Measurements from ENCODE around the gene SMAGP. TPM values are rescaled to one million over a fixed set of nuclear protein-coding genes. Genes with fewer than 3 reads are reported as not detected.
"Not testable (repeated sequence)": the region's sequence is repeated elsewhere in the genome, so short reads cannot be mapped to it uniquely, and the experiment has no call there.

SMAGP gene
- total RNA-seq, 1 experiment from 2014 or later = 12.4 TPM

GRCh38 chr12:51318846-51319599 lies 48.8 kb upstream of the SMAGP start:
- TF ChIP-seq CTCF (conservative IDR thresholded peaks at IDR 0.05) = no peak
- H4K20me1 ChIP-seq (ENCODE audit: control insufficient read depth, insufficient read depth, insufficient read length) = no peaks in the 10 kb centered on the region
- H4K8ac ChIP-seq (replicated peaks; ENCODE audit: insufficient read length, low read depth, low read length) = no peak overlapping the region
- no peak overlapping the region for H4K91ac ChIP-seq (ENCODE audit: insufficient read length, low read depth, low read length)
- peak overlapping the region; percentile 7 for H3K18ac ChIP-seq (ENCODE audit: insufficient read length, low read depth, low read length)
- H3K9me3 Mint-ChIP-seq = no peaks in the 10 kb centered on the region
- H2AFZ ChIP-seq (ENCODE audit: low read length) = peak overlapping the region; percentile 57
- no peak overlapping the region for H3K23ac ChIP-seq (ENCODE audit: insufficient read length, low read depth, low read length)
- H2BK20ac ChIP-seq (ENCODE audit: low read depth, low read length, poor library complexity, severe bottlenecking) = no peak overlapping the region
- no peak overlapping the region for H2BK15ac ChIP-seq (ENCODE audit: low read depth, low read length)
- H3T11ph ChIP-seq (ENCODE audit: low read length) = no peak overlapping the region
- no peak overlapping the region for H3K56ac ChIP-seq (ENCODE audit: insufficient read length, low read depth, low read length)
- peaks cover 39 to 53% of the 10 kb centered on the region in 2 experiments for H3K4me1 Mint-ChIP-seq
- no peak overlapping the region for H2BK12ac ChIP-seq (ENCODE audit: insufficient read length, low read depth, low read length)
- H3K4me3 Mint-ChIP-seq = no peak overlapping the region
- peaks cover 11% of the 10 kb centered on the region; the same call in 1 of the 2 replicates for H3K4me1 ChIP-seq (ENCODE audit: insufficient read depth, low read length)
- H3K27ac ChIP-seq (ENCODE audit: insufficient read length, low read depth, low read length) = no peak overlapping the region
- no peak overlapping the region for H2BK5ac ChIP-seq (ENCODE audit: insufficient read length, low read length)
- H3K14ac ChIP-seq (ENCODE audit: insufficient read depth, low read length) = no peak overlapping the region
- no peak for DNase-seq
- no CpG with 5 or more reads among the region's 3 CpGs for WGBS (ENCODE audit: extremely low coverage, insufficient read length, low lambda C conversion rate)
- no peaks in the 10 kb centered on the region for H3K79me1 ChIP-seq (ENCODE audit: insufficient read depth, low read depth, low read length, poor library complexity, severe bottlenecking)
- no peaks in the 10 kb centered on the region for H3K79me2 ChIP-seq (ENCODE audit: insufficient read depth, low read length)
- H3K4me2 ChIP-seq (ENCODE audit: insufficient read depth, insufficient read length, low read length) = no peak overlapping the region
- H3K36me3 Mint-ChIP-seq (ENCODE audit: insufficient read depth in 1 of 3, low read depth in 3 of 3) = peaks cover 0 to 4% (median 0%) of the 10 kb centered on the region in 3 experiments; a peak in 2 of 7 replicates
- no peak overlapping the region for H3K9ac ChIP-seq (ENCODE audit: extremely low read depth, insufficient read length, low read length)
- no peak overlapping the region for H3K4ac ChIP-seq (ENCODE audit: low read depth, low read length)
- H4K5ac ChIP-seq (ENCODE audit: insufficient read length, low read depth, low read length) = no peak overlapping the region
- no peaks in the 10 kb centered on the region for H3K27me3 ChIP-seq (ENCODE audit: insufficient read depth, low read length)
- H3K27me3 Mint-ChIP-seq (ENCODE audit: low read depth) = no peaks in the 10 kb centered on the region
- peak overlapping the region in 2 of 3 experiments; percentile 19 to 97; a peak in 4 of 7 replicates for H3K27ac Mint-ChIP-seq
- no peak overlapping the region for H2AK5ac ChIP-seq (ENCODE audit: insufficient read length, low read length)
- H3K23me2 ChIP-seq (ENCODE audit: insufficient read length, low read depth, low read length, poor library complexity, severe bottlenecking) = no peaks in the 10 kb centered on the region
- no peak overlapping the region for H2BK120ac ChIP-seq (ENCODE audit: low read depth, low read length, poor library complexity, severe bottlenecking)
- no peaks in the 10 kb centered on the region for H3K9me3 ChIP-seq (ENCODE audit: control insufficient read depth, low read depth, low read length)

- H3K18ac ChIP-seq (ENCODE audit: insufficient read length, low read depth, low read length); H2AK5ac ChIP-seq (ENCODE audit: insufficient read length, low read length); H3K14ac ChIP-seq (ENCODE audit: insufficient read depth, low read length); H3T11ph ChIP-seq (ENCODE audit: low read length); H2BK120ac ChIP-seq (ENCODE audit: low read depth, low read length, poor library complexity, severe bottlenecking); H2BK12ac ChIP-seq (ENCODE audit: insufficient read length, low read depth, low read length); H3K4me3 Mint-ChIP-seq; H3K9me3 ChIP-seq (ENCODE audit: control insufficient read depth, low read depth, low read length); H3K4ac ChIP-seq (ENCODE audit: low read depth, low read length); H3K9ac ChIP-seq (ENCODE audit: extremely low read depth, insufficient read length, low read length); H2BK5ac ChIP-seq (ENCODE audit: insufficient read length, low read length); H3K23ac ChIP-seq (ENCODE audit: insufficient read length, low read depth, low read length); H4K5ac ChIP-seq (ENCODE audit: insufficient read length, low read depth, low read length); H3K27me3 Mint-ChIP-seq (ENCODE audit: low read depth); H3K79me1 ChIP-seq (ENCODE audit: insufficient read depth, low read depth, low read length, poor library complexity, severe bottlenecking); H2AFZ ChIP-seq (ENCODE audit: low read length); H2BK15ac ChIP-seq (ENCODE audit: low read depth, low read length); DNase-seq; H3K56ac ChIP-seq (ENCODE audit: insufficient read length, low read depth, low read length); H4K8ac ChIP-seq (replicated peaks; ENCODE audit: insufficient read length, low read depth, low read length); H3K27me3 ChIP-seq (ENCODE audit: insufficient read depth, low read length); H3K27ac ChIP-seq (ENCODE audit: insufficient read length, low read depth, low read length); H3K36me3 Mint-ChIP-seq (ENCODE audit: insufficient read depth in 1 of 3, low read depth in 3 of 3); H4K91ac ChIP-seq (ENCODE audit: insufficient read length, low read depth, low read length); H2BK20ac ChIP-seq (ENCODE audit: low read depth, low read length, poor library complexity, severe bottlenecking); H3K9me3 Mint-ChIP-seq; H4K20me1 ChIP-seq (ENCODE audit: control insufficient read depth, insufficient read depth, insufficient read length); H3K4me2 ChIP-seq (ENCODE audit: insufficient read depth, insufficient read length, low read length); H3K23me2 ChIP-seq (ENCODE audit: insufficient read length, low read depth, low read length, poor library complexity, severe bottlenecking); H3K79me2 ChIP-seq (ENCODE audit: insufficient read depth, low read length): not testable (repeated sequence)
- H3K27ac Mint-ChIP-seq = peak overlapping the region in 1 of 3 experiments; percentile 48; a peak in 2 of 7 replicates
- H3K4me1 Mint-ChIP-seq = peaks cover 36 to 48% of the 10 kb centered on the region in 2 experiments
- no CpG with 5 or more reads among the region's 8 CpGs for WGBS (ENCODE audit: extremely low coverage, insufficient read length, low lambda C conversion rate)
- H3K4me1 ChIP-seq (ENCODE audit: insufficient read depth, low read length) = peaks cover 11% of the 10 kb centered on the region; the same call in 1 of the 2 replicates
Observed at GRCh38 chr12:51318057-51318806, 48.0 kb upstream of the SMAGP start.

All from H9 (cell line).